ENCODE measurements around the gene ESR1. TPM values are rescaled to one million over a fixed set of nuclear protein-coding genes. Genes with fewer than 3 reads are reported as not detected.

Gene ESR1
- total RNA-seq, 2 donors from 2014 or later: 0.16 to 0.37 TPM

DNA sequence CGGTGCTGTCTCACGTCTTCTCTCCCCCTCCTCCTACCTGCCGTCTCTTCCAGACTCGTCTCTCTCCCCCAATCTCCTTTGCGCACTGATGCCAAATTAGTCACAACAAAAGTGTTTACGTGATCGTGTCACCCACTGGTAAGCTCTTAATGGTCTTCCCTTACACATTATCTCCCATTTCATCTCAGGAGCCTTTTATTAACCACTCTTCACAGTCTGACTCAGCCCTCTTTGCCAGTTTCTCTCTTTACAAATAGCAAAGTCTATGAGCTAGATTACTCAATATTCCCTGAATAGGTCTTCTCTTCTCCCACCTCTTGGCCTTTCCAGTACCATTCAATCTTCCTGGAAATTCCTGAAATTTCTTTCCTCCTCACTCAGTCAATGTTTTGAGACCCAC is 247.0 kb downstream of the ESR1 start:
- Histone ChIP-seq H3K27me3 (no peaks in the 10 kb centered on the region), H3K9me3 (no peaks in the 10 kb centered on the region), H3K27ac (no peak overlapping the region), H3K36me3 (no peaks in the 10 kb centered on the region), H3K4me1 (no peaks in the 10 kb centered on the region), H3K4me3 (no peak overlapping the region), H3K9ac (ENCODE audit: low read depth in 2 of 2, low read length in 2 of 2) (no peak overlapping the region)
- no peak for DNase-seq
- intact Hi-C loops (cut with DNase I): no loop called here
- TF ChIP-seq CTCF (IDR thresholded peaks at IDR 0.05): no peak

DNA sequence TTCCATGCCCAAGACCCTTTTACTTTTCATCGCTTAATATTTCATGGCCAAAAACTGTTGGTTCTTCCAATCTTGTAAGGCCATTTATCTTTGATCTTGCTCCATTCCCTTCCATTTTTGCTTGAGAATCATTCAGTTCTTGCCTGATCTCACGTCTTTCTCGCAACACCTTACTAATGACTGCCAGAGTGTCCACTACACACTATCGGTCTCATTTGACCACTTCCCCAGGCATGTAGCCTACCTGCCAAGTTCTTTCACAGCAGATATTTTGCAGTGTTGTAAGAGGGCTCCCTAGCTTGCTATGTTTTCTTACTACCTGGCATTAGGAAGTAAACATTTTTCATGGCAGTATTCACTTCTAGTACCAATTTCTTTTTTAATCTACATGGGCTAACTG is 248.0 kb downstream of the ESR1 start:
- Histone ChIP-seq H3K27me3 (no peaks in the 10 kb centered on the region), H3K36me3 (no peaks in the 10 kb centered on the region), H3K9me3 (no peaks in the 10 kb centered on the region), H3K4me3 (no peak overlapping the region), H3K27ac (no peak overlapping the region), H3K9ac (ENCODE audit: low read depth in 2 of 2, low read length in 2 of 2) (no peak overlapping the region), H3K4me1 (no peaks in the 10 kb centered on the region)
- no peak for DNase-seq
- TF ChIP-seq CTCF (IDR thresholded peaks at IDR 0.05): no peak
- intact Hi-C loops (cut with DNase I): no loop called here

GRCh38 chr6:152057832-152058498 is 250.5 kb downstream of the ESR1 start:
- Histone ChIP-seq H3K27ac (no peak overlapping the region), H3K9me3 (no peaks in the 10 kb centered on the region), H3K27me3 (no peaks in the 10 kb centered on the region), H3K4me1 (no peaks in the 10 kb centered on the region), H3K4me3 (no peak overlapping the region), H3K9ac (ENCODE audit: low read depth in 2 of 2, low read length in 2 of 2) (no peak overlapping the region), H3K36me3 (no peaks in the 10 kb centered on the region)
- TF ChIP-seq CTCF (IDR thresholded peaks at IDR 0.05): no peak
- intact Hi-C loops (cut with DNase I): no loop called here
- DNase-seq: no peak

DNA sequence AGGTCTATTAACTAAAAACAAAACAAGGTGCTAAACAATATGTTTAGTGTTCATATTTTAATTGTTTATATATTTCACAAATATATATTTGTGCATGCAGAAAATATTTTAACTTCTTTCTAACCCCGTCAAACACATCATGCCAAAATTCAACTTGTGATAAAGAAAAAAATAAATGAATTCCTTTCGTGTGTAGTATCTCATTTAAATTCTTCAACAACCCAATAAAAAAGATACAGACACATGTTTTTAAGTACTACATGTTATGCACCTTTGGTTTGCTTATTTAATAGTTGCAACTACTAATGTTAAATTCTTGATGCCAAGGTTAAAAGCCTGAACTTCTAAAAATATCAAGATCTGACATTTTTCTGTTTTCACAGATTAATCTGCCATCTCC is 252.4 kb downstream of the ESR1 start:
- H3K9ac ChIP-seq (ENCODE audit: low read depth in 2 of 2, low read length in 2 of 2): no peak overlapping the region
- H3K36me3 ChIP-seq: no peaks in the 10 kb centered on the region
- no peaks in the 10 kb centered on the region for H3K27me3 ChIP-seq
- no peaks in the 10 kb centered on the region for H3K9me3 ChIP-seq
- no peak overlapping the region for H3K4me3 ChIP-seq
- H3K4me1 ChIP-seq: no peaks in the 10 kb centered on the region
- DNase-seq: no peak
- intact Hi-C loops (cut with DNase I): no loop called here
- no peak overlapping the region for H3K27ac ChIP-seq
- TF ChIP-seq CTCF (IDR thresholded peaks at IDR 0.05): no peak

GRCh38 chr6:152062476-152062875 is 255.0 kb downstream of the ESR1 start:
- H3K27ac ChIP-seq: no peak overlapping the region
- DNase-seq: no peak
- no peaks in the 10 kb centered on the region for H3K9me3 ChIP-seq
- H3K27me3 ChIP-seq: no peaks in the 10 kb centered on the region
- no peaks in the 10 kb centered on the region for H3K4me1 ChIP-seq
- H3K4me3 ChIP-seq: no peak overlapping the region
- no peak overlapping the region for H3K9ac ChIP-seq (ENCODE audit: low read depth in 2 of 2, low read length in 2 of 2)
- H3K36me3 ChIP-seq: no peaks in the 10 kb centered on the region
- intact Hi-C loops (cut with DNase I): no loop called here
- TF ChIP-seq CTCF (IDR thresholded peaks at IDR 0.05): no peak

Measured in colonic mucosa (tissue), 4 donors.